GM23248 (cell line): ENCODE measurements around the gene TLL2. TPM values are rescaled to one million over a fixed set of nuclear protein-coding genes. Genes with fewer than 3 reads are reported as not detected.

Experiments
- DNase-seq: peaks from one replicate; pipeline ENCODE4 v3.0.0-alpha.2; 2015
- H2AFZ ChIP-seq: fragments of 200-600 bp; sonication (generic); 2 replicates; pipeline ENCODE4 v1.6.1; 2016; ENCODE audit warnings: antibody characterized with exemption
- H3F3A ChIP-seq: fragments of 200-600 bp; sonication (generic); 2 replicates; pipeline ENCODE4 v1.6.1; 2016; ENCODE audit warnings: mild to moderate bottlenecking, antibody characterized with exemption, mixed run types; ENCODE audit not compliant: insufficient read depth
- H3K27ac ChIP-seq: fragments of 200-600 bp; sonication (generic); 2 replicates; pipeline ENCODE4 v1.5.1; 2016; ENCODE audit warnings: mild to moderate bottlenecking
- H3K27me3 ChIP-seq: fragments of 200-600 bp; sonication (generic); replicated peaks from 2 replicates; pipeline ENCODE4 v1.6.1; 2016; ENCODE audit warnings: mild to moderate bottlenecking; ENCODE audit not compliant: insufficient read depth
- H3K36me3 ChIP-seq: fragments of 200-600 bp; sonication (generic); 2 replicates; pipeline ENCODE4 v1.6.1; 2016; ENCODE audit warnings: low read depth, mild to moderate bottlenecking
- H3K4me1 ChIP-seq: fragments of 200-600 bp; sonication (generic); 2 replicates; pipeline ENCODE4 v1.6.1; 2016; ENCODE audit warnings: mild to moderate bottlenecking; ENCODE audit not compliant: insufficient read depth
- H3K4me2 ChIP-seq: fragments of 200-600 bp; sonication (generic); one replicate; pipeline ENCODE4 v1.6.1; 2016; ENCODE audit warnings: mild to moderate bottlenecking; ENCODE audit not compliant: unreplicated experiment
- H3K4me3 ChIP-seq: fragments of 200-600 bp; sonication (generic); 2 replicates; pipeline ENCODE4 v1.5.1; 2016; ENCODE audit warnings: mild to moderate bottlenecking
- H3K79me2 ChIP-seq: fragments of 200-600 bp; sonication (generic); 2 replicates; pipeline ENCODE4 v1.6.1; 2016; ENCODE audit warnings: mild to moderate bottlenecking; ENCODE audit not compliant: insufficient read depth
- H3K9ac ChIP-seq: fragments of 200-600 bp; sonication (generic); 2 replicates; pipeline ENCODE4 v1.6.1; 2016; ENCODE audit warnings: mild to moderate bottlenecking
- H3K9me2 ChIP-seq: fragments of 200-600 bp; sonication (generic); 2 replicates; pipeline ENCODE4 v1.6.1; 2016; ENCODE audit warnings: mixed run types, mild to moderate bottlenecking, moderate library complexity; ENCODE audit not compliant: insufficient read depth
- H3K9me3 ChIP-seq: fragments of 200-600 bp; sonication (generic); one replicate; pipeline ENCODE4 v1.6.1; 2017; ENCODE audit warnings: low read depth
- H4K20me1 ChIP-seq: fragments of 200-600 bp; sonication (generic); 2 replicates; pipeline ENCODE4 v1.6.0; 2016; ENCODE audit not compliant: insufficient read depth
- EZH2 ChIP-seq: fragments of 200-600 bp; sonication (generic); IDR thresholded peaks from 2 replicates; pipeline ENCODE4 v1.6.1; 2018; ENCODE audit warnings: antibody characterized with exemption, mild to moderate bottlenecking; ENCODE audit not compliant: insufficient read depth, poor library complexity, severe bottlenecking
- EZH2phosphoT487 ChIP-seq: fragments of 200-600 bp; sonication (generic); IDR thresholded peaks from 2 replicates; pipeline ENCODE4 v1.6.1; 2018; ENCODE audit warnings: antibody characterized with exemption, moderate library complexity, mild to moderate bottlenecking, low read depth; ENCODE audit not compliant: insufficient read depth
- WGBS, 2 experiments: methylation state at CpG; one replicate each; pipeline ENCODE4 v1.1.6; 2015 to 2017; ENCODE audit warnings: low lambda C conversion rate in 2 of 2, low coverage in 1 of 2; ENCODE audit errors: missing lambda C conversion rate in 2 of 2; 5-methylcytosine and 5-hydroxymethylcytosine counted together
- in situ Hi-C: fragments of 300-500 bp; cut with MboI; formaldehyde crosslinking; loops from 2 replicates; pipeline ENCODE4 v1.15.0; 2020
- polyA plus RNA-seq: library from polyadenylated mRNA; unstranded; fragments of >200 nt; fragmentation: Nextera tagmentation; extraction: Ambion mirVana; gene quantifications from 2 replicates; pipeline ENCODE4 v1.2.1, GENCODE V29; 2016
- total RNA-seq: library from RNA; depleted of rRNA; stranded (reverse); fragments of >200 nt; shearing (Covaris generic); gene quantifications from 2 replicates; pipeline ENCODE4 v1.2.3, GENCODE V29; 2014

The TLL2 gene
- total and polyA plus RNA-seq, 2 experiments from 2014 or later = 0.43 to 0.71 TPM

DNA sequence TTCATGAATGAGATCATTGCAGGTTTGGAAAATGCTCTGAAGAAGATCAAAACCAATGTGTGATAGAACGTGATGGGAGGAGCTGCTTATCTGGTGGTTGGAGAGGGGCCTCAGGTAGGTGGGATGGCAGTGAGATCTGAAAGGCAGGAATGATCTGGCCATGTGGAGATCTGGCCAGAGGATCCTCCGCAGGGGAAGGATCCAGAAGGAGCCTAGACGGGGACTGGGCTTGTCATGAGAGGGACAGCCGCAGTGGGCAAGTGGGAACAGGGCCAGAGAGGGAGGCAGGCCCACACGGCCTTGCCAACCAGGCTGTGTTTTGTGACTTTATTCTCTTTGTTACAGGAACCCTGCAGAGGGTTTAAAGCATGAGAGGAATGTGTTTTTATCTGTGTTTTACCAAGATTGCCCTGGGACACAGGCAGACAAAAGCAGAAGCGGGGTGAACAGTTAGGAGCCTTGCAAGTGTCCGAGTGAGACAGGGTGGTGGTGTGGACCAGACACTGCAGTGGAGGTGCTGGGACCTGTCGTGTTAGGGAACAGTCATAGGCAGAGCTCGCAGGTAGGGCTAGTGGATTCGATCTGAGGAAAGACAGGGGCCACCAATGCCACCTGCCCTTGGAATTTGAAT is 66.6 kb downstream of the TLL2 start:
- Histone ChIP-seq H4K20me1 (no peaks in the 10 kb centered on the region), H3K9me2 (no peaks in the 10 kb centered on the region), H3K4me1 (no peaks in the 10 kb centered on the region), H3K4me2 (no peak overlapping the region), H3K36me3 (no peaks in the 10 kb centered on the region), H3K4me3 (no peak overlapping the region), H3K9ac (no peak overlapping the region), H2AFZ (no peak overlapping the region), H3K9me3 (no peaks in the 10 kb centered on the region), H3K27ac (no peak overlapping the region), H3F3A (no peaks in the 10 kb centered on the region), H3K79me2 (no peaks in the 10 kb centered on the region), H3K27me3 (peaks cover 4% of the 10 kb centered on the region; the same call in 1 of the 2 replicates)
- in situ Hi-C loops = no loop called here
- 27% methylated on average over 10 of the region's 10 CpGs for WGBS, 2 experiments
- TF ChIP-seq EZH2phosphoT487 (no peak), EZH2 (no peak)
- no peak for DNase-seq

DNA sequence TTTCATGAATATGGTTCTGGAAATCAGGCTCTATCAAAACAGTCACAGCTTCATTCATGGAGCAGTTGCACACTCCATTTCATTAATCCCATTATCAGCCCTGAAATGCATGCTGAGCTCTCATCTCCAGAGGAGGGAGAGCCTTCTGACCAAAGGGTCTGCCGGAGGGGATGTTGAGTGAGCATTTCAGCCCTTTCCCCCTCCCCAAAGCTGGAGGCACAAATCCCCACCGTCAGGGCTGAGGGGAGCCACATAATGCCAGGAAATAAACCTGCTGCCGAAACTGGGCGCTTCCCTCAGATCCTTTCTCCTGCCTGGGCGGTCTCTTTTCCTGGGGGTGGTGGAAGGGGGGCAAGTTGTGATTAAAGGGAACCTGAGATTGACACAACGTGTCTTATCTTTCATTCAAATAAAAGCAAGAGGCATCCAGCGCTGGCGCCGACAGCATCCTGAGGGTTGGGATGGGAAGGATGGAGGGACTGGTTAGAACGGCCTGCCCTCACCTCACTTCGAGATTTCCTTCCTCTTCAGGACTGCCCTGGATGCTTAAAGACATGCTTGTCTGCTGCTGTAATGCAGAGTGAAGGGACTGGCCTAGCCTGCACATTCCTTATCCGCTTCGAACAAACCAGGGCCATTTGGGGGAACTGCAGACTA is 71.6 kb downstream of the TLL2 start:
- in situ Hi-C loops = no loop called here
- no peaks in the 10 kb centered on the region for H3K9me2 ChIP-seq
- no peaks in the 10 kb centered on the region for H3K4me1 ChIP-seq
- no peaks in the 10 kb centered on the region for H3K79me2 ChIP-seq
- TF ChIP-seq EZH2 = no peak
- TF ChIP-seq EZH2phosphoT487 = no peak
- DNase-seq = no peak
- no peaks in the 10 kb centered on the region for H3K36me3 ChIP-seq
- H4K20me1 ChIP-seq = no peaks in the 10 kb centered on the region
- no peak overlapping the region for H3K4me2 ChIP-seq
- H3F3A ChIP-seq = no peaks in the 10 kb centered on the region
- H3K4me3 ChIP-seq = no peak overlapping the region
- H3K27me3 ChIP-seq = 0 out of 2 replicates have a peak, but pooled peaks cover 4% of the 10 kb centered on the region
- H2AFZ ChIP-seq = no peak overlapping the region
- 60% methylated on average over 13 of the region's 13 CpGs for WGBS, 2 experiments
- H3K9me3 ChIP-seq = no peaks in the 10 kb centered on the region
- no peak overlapping the region for H3K9ac ChIP-seq
- no peak overlapping the region for H3K27ac ChIP-seq

DNA sequence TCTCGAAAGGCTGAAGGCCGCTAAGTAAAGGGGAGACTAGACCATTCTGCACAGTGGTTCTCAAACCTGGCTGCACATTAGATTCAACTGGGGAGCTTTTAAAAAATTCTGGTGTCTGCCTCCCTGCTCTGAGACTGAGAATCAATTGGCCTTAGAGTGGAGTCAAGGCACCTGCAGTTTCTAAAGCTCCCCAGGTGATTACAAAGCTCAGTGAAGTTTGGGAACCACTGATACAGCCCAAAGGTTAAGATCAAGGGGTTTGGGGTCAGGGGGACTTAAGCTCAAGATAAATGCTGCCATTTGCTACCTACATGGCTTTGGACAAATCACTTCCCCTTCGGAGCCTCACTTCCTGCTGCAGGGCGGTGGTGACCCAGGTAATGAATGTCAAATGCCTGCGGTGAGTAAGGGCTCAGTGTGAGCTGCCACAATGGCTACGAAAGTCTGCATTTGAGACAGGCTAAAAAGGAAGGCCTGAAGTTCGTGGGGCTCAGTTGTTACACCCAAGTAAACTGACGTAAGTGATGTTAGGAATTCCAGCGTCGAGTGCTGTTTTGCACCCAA is 72.3 kb downstream of the TLL2 start:
- no peaks in the 10 kb centered on the region for H3K36me3 ChIP-seq
- H2AFZ ChIP-seq = no peak overlapping the region
- H4K20me1 ChIP-seq = no peaks in the 10 kb centered on the region
- no peaks in the 10 kb centered on the region for H3F3A ChIP-seq
- H3K9me2 ChIP-seq = no peaks in the 10 kb centered on the region
- H3K9me3 ChIP-seq = no peaks in the 10 kb centered on the region
- DNase-seq = no peak
- no peaks in the 10 kb centered on the region for H3K79me2 ChIP-seq
- no peaks in the 10 kb centered on the region for H3K4me1 ChIP-seq
- 55 to 58% methylated on average over 10 of the region's 10 CpGs for WGBS, 2 experiments
- no peak overlapping the region for H3K4me3 ChIP-seq
- in situ Hi-C loops = no loop called here
- no peak overlapping the region for H3K9ac ChIP-seq
- 0 out of 2 replicates have a peak, but pooled peaks cover 4% of the 10 kb centered on the region for H3K27me3 ChIP-seq
- H3K4me2 ChIP-seq = no peak overlapping the region
- no peak overlapping the region for H3K27ac ChIP-seq
- TF ChIP-seq EZH2 = no peak
- no peak for TF ChIP-seq EZH2phosphoT487

DNA sequence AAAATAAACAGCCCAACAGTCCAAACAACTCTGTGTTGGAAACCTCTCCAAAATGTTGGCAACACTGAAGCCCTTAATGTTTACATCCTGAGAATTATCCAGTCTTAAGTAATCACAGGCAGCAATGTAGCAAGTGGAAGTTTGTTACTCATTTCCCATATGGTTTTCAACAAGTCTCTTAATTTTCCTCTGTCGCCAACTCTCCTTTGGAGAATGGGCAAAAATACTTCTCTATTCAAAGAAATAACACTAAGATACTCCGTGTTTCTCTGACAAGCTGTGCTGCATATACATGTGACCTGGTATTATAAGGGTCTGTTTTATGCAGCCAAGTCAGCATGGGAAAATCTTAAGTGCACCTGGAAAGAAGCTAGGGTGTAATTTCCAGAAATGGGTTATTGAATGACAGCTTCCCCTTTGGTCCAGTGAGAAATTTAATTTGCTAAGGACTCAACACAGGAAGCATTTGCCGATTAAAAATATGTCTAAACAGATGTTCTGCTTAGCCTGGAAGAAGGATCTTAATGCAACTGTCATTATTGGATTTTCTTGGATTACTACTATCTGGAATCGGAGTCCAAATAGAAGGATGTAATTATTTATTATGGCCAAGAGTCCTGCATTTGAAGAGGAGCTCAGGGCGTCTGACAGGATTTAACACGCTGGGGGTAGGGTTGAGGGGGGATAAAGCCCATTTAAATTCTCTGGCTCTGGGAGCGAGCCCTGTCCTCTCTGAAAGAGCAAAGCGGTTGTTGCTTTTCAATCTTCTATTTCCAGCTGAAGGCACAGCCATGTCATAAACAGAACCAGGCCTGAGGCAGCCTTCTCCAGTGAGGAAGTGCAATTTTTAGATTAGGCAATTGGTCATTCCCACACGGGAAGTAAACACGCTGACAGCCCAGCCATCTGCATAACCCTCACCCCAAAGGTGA is 73.1 kb downstream of the TLL2 start:
- no peaks in the 10 kb centered on the region for H3K9me3 ChIP-seq
- H3K79me2 ChIP-seq = no peaks in the 10 kb centered on the region
- in situ Hi-C loops = no loop called here
- 3% methylated on average over 10 of the region's 10 CpGs for WGBS, 2 experiments
- H3K9me2 ChIP-seq = no peaks in the 10 kb centered on the region
- no peaks in the 10 kb centered on the region for H4K20me1 ChIP-seq
- TF ChIP-seq EZH2 (no peak), EZH2phosphoT487 (no peak)
- no peak overlapping the region for H3K27ac ChIP-seq
- no peak overlapping the region for H3K9ac ChIP-seq
- no peak overlapping the region for H2AFZ ChIP-seq
- H3K4me2 ChIP-seq = no peak overlapping the region
- 0 out of 2 replicates have a peak, but pooled peaks cover 2% of the 10 kb centered on the region for H3K27me3 ChIP-seq
- H3F3A ChIP-seq = no peaks in the 10 kb centered on the region
- H3K4me3 ChIP-seq = no peak overlapping the region
- DNase-seq = no peak
- no peaks in the 10 kb centered on the region for H3K4me1 ChIP-seq
- H3K36me3 ChIP-seq = no peaks in the 10 kb centered on the region
